ENCODE results near the gene TRPV6. TPM values are rescaled to one million over a fixed set of nuclear protein-coding genes. Genes with fewer than 3 reads are reported as not detected.

The TRPV6 gene
- total RNA-seq, 1 donor from 2014 or later: not detected

- no peaks in the 10 kb centered on the region for H3K9me3 Mint-ChIP-seq
- no peak for DNase-seq (ENCODE audit: low spot score)
- peaks cover 17% of the 10 kb centered on the region for H3K27me3 Mint-ChIP-seq (ENCODE audit: low read depth)
- intact Hi-C loops (cut with micrococcal nuclease): no loop called here
- no peak overlapping the region for H3K4me3 Mint-ChIP-seq (ENCODE audit: low read depth)
- no peak overlapping the region for H3K27ac Mint-ChIP-seq
- no peaks in the 10 kb centered on the region for H3K4me1 Mint-ChIP-seq (ENCODE audit: low read depth)
- H3K36me3 Mint-ChIP-seq (ENCODE audit: low read depth): no peaks in the 10 kb centered on the region
Measured at GRCh38 chr7:142917447-142917846, 31.9 kb upstream of the TRPV6 start.

- Mint-ChIP-seq H3K27me3 (ENCODE audit: low read depth) (peaks cover 15% of the 10 kb centered on the region), H3K9me3 (no peaks in the 10 kb centered on the region), H3K4me1 (ENCODE audit: low read depth) (no peaks in the 10 kb centered on the region), H3K4me3 (ENCODE audit: low read depth) (no peak overlapping the region), H3K27ac (no peak overlapping the region), H3K36me3 (ENCODE audit: low read depth) (no peaks in the 10 kb centered on the region)
- intact Hi-C loops (cut with micrococcal nuclease): no loop called here
- DNase-seq (ENCODE audit: low spot score): no peak
Measured at GRCh38 chr7:142916508-142916907, 31.0 kb upstream of the TRPV6 start.

GRCh38 chr7:142915315-142915714 lies 29.8 kb upstream of the TRPV6 start:
- Mint-ChIP-seq H3K27me3 (ENCODE audit: low read depth) (peaks cover 17% of the 10 kb centered on the region), H3K4me3 (ENCODE audit: low read depth) (no peak overlapping the region), H3K9me3 (no peaks in the 10 kb centered on the region), H3K36me3 (ENCODE audit: low read depth) (no peaks in the 10 kb centered on the region), H3K4me1 (ENCODE audit: low read depth) (no peaks in the 10 kb centered on the region), H3K27ac (no peak overlapping the region)
- intact Hi-C loops (cut with micrococcal nuclease): no loop called here
- DNase-seq (ENCODE audit: low spot score): no peak

- peaks cover 17% of the 10 kb centered on the region for H3K27me3 Mint-ChIP-seq (ENCODE audit: low read depth)
Measured at GRCh38 chr7:142914121-142914520, 28.6 kb upstream of the TRPV6 start.

GRCh38 chr7:142913566-142913965 lies 28.0 kb upstream of the TRPV6 start:
- DNase-seq (ENCODE audit: low spot score): no peak
- intact Hi-C loops (cut with micrococcal nuclease): no loop called here
- peaks cover 18% of the 10 kb centered on the region for H3K27me3 Mint-ChIP-seq (ENCODE audit: low read depth)
- no peaks in the 10 kb centered on the region for H3K36me3 Mint-ChIP-seq (ENCODE audit: low read depth)
- H3K4me1 Mint-ChIP-seq (ENCODE audit: low read depth): no peaks in the 10 kb centered on the region
- H3K9me3 Mint-ChIP-seq: no peaks in the 10 kb centered on the region
- no peak overlapping the region for H3K4me3 Mint-ChIP-seq (ENCODE audit: low read depth)
- H3K27ac Mint-ChIP-seq: no peak overlapping the region

More at GRCh38 chr7:142914121-142914520, 28.6 kb upstream of the TRPV6 start:
- H3K9me3 Mint-ChIP-seq: no peaks in the 10 kb centered on the region
- no peak overlapping the region for H3K4me3 Mint-ChIP-seq (ENCODE audit: low read depth)
- H3K27ac Mint-ChIP-seq: no peak overlapping the region
- intact Hi-C loops (cut with micrococcal nuclease): no loop called here
- H3K4me1 Mint-ChIP-seq (ENCODE audit: low read depth): no peaks in the 10 kb centered on the region
- H3K36me3 Mint-ChIP-seq (ENCODE audit: low read depth): no peaks in the 10 kb centered on the region
- DNase-seq (ENCODE audit: low spot score): no peak

GRCh38 chr7:142913051-142913450 lies 27.5 kb upstream of the TRPV6 start:
- H3K9me3 Mint-ChIP-seq: no peaks in the 10 kb centered on the region
- H3K27ac Mint-ChIP-seq: no peak overlapping the region
- H3K36me3 Mint-ChIP-seq (ENCODE audit: low read depth): no peaks in the 10 kb centered on the region
- H3K27me3 Mint-ChIP-seq (ENCODE audit: low read depth): peaks cover 14% of the 10 kb centered on the region
- no peaks in the 10 kb centered on the region for H3K4me1 Mint-ChIP-seq (ENCODE audit: low read depth)
- H3K4me3 Mint-ChIP-seq (ENCODE audit: low read depth): no peak overlapping the region
- no peak for DNase-seq (ENCODE audit: low spot score)
- intact Hi-C loops (cut with micrococcal nuclease): no loop called here

GRCh38 chr7:142910481-142910880 lies 24.9 kb upstream of the TRPV6 start:
- no peaks in the 10 kb centered on the region for H3K36me3 Mint-ChIP-seq (ENCODE audit: low read depth)
- H3K4me3 Mint-ChIP-seq (ENCODE audit: low read depth): no peak overlapping the region
- H3K9me3 Mint-ChIP-seq: peaks cover 4% of the 10 kb centered on the region
- peaks cover 10% of the 10 kb centered on the region for H3K27me3 Mint-ChIP-seq (ENCODE audit: low read depth)
- intact Hi-C loops (cut with micrococcal nuclease): no loop called here
- DNase-seq (ENCODE audit: low spot score): no peak
- no peaks in the 10 kb centered on the region for H3K4me1 Mint-ChIP-seq (ENCODE audit: low read depth)
- no peak overlapping the region for H3K27ac Mint-ChIP-seq

GRCh38 chr7:142910031-142910433 lies 24.5 kb upstream of the TRPV6 start:
- H3K9me3 Mint-ChIP-seq: peaks cover 4% of the 10 kb centered on the region
- no peak overlapping the region for H3K27ac Mint-ChIP-seq
- H3K4me1 Mint-ChIP-seq (ENCODE audit: low read depth): no peaks in the 10 kb centered on the region
- no peak for DNase-seq (ENCODE audit: low spot score)
- intact Hi-C loops (cut with micrococcal nuclease): no loop called here
- no peak overlapping the region for H3K4me3 Mint-ChIP-seq (ENCODE audit: low read depth)
- no peaks in the 10 kb centered on the region for H3K36me3 Mint-ChIP-seq (ENCODE audit: low read depth)
- H3K27me3 Mint-ChIP-seq (ENCODE audit: low read depth): peaks cover 10% of the 10 kb centered on the region

GRCh38 chr7:142908921-142909890 lies 23.7 kb upstream of the TRPV6 start:
- Mint-ChIP-seq H3K36me3 (ENCODE audit: low read depth) (no peaks in the 10 kb centered on the region), H3K4me3 (ENCODE audit: low read depth) (no peak overlapping the region), H3K27ac (no peak overlapping the region), H3K4me1 (ENCODE audit: low read depth) (no peaks in the 10 kb centered on the region), H3K9me3 (peaks cover 4% of the 10 kb centered on the region), H3K27me3 (ENCODE audit: low read depth) (peaks cover 7% of the 10 kb centered on the region)
- no peak for DNase-seq (ENCODE audit: low spot score)
- intact Hi-C loops (cut with micrococcal nuclease): no loop called here

GRCh38 chr7:142908290-142908689 lies 22.7 kb upstream of the TRPV6 start:
- Mint-ChIP-seq H3K27me3 (ENCODE audit: low read depth) (peaks cover 5% of the 10 kb centered on the region), H3K9me3 (peaks cover 4% of the 10 kb centered on the region), H3K36me3 (ENCODE audit: low read depth) (no peaks in the 10 kb centered on the region), H3K27ac (no peak overlapping the region), H3K4me3 (ENCODE audit: low read depth) (no peak overlapping the region), H3K4me1 (ENCODE audit: low read depth) (no peaks in the 10 kb centered on the region)
- intact Hi-C loops (cut with micrococcal nuclease): no loop called here
- DNase-seq (ENCODE audit: low spot score): no peak

GRCh38 chr7:142906643-142907042 lies 21.1 kb upstream of the TRPV6 start:
- H3K4me3 Mint-ChIP-seq (ENCODE audit: low read depth): no peak overlapping the region
- H3K36me3 Mint-ChIP-seq (ENCODE audit: low read depth): no peaks in the 10 kb centered on the region
- DNase-seq (ENCODE audit: low spot score): no peak
- H3K9me3 Mint-ChIP-seq: peaks cover 4% of the 10 kb centered on the region
- no peaks in the 10 kb centered on the region for H3K4me1 Mint-ChIP-seq (ENCODE audit: low read depth)
- H3K27me3 Mint-ChIP-seq (ENCODE audit: low read depth): peaks cover 7% of the 10 kb centered on the region
- H3K27ac Mint-ChIP-seq: no peak overlapping the region
- intact Hi-C loops (cut with micrococcal nuclease): no loop called here

GRCh38 chr7:142905759-142906158 lies 20.2 kb upstream of the TRPV6 start:
- H3K27ac Mint-ChIP-seq: no peak overlapping the region
- H3K36me3 Mint-ChIP-seq (ENCODE audit: low read depth): no peaks in the 10 kb centered on the region
- H3K4me1 Mint-ChIP-seq (ENCODE audit: low read depth): no peaks in the 10 kb centered on the region
- H3K9me3 Mint-ChIP-seq: peaks cover 4% of the 10 kb centered on the region
- peaks cover 4% of the 10 kb centered on the region for H3K27me3 Mint-ChIP-seq (ENCODE audit: low read depth)
- DNase-seq (ENCODE audit: low spot score): no peak
- no peak overlapping the region for H3K4me3 Mint-ChIP-seq (ENCODE audit: low read depth)
- intact Hi-C loops (cut with micrococcal nuclease): no loop called here

GRCh38 chr7:142904128-142904527 lies 18.6 kb upstream of the TRPV6 start:
- Mint-ChIP-seq H3K27me3 (ENCODE audit: low read depth) (peaks cover 7% of the 10 kb centered on the region), H3K27ac (no peak overlapping the region), H3K9me3 (peaks cover 4% of the 10 kb centered on the region), H3K36me3 (ENCODE audit: low read depth) (no peaks in the 10 kb centered on the region), H3K4me3 (ENCODE audit: low read depth) (no peak overlapping the region), H3K4me1 (ENCODE audit: low read depth) (no peaks in the 10 kb centered on the region)
- no peak for DNase-seq (ENCODE audit: low spot score)
- intact Hi-C loops (cut with micrococcal nuclease): no loop called here
